ENCODE data around the gene GPATCH11.

GPATCH11 gene

GRCh38 chr2:37080266-37080665, 4.1 kb upstream of the GPATCH11 start:
- TF ChIP-seq CTCF (IDR thresholded peaks at IDR 0.05) = no peak
- Histone ChIP-seq H3K27me3 (no peaks in the 10 kb centered on the region), H3K4me1 (ENCODE audit: control insufficient read depth in 1 of 2, insufficient read depth in 1 of 2, low read depth in 1 of 2, low read length in 1 of 2) (peaks cover 41 to 42% of the 10 kb centered on the region in 2 experiments), H3K9me3 (no peaks in the 10 kb centered on the region), H3K36me3 (peaks cover 39% of the 10 kb centered on the region), H3K4me3 (ENCODE audit: low read depth in 1 of 2, low read length in 1 of 2) (no peak overlapping the region), H3K27ac (peak overlapping the region; percentile 66)

GRCh38 chr2:37080689-37081088, 3.6 kb upstream of the GPATCH11 start:
- no peak for TF ChIP-seq CTCF (IDR thresholded peaks at IDR 0.05)
- H3K27ac ChIP-seq = peak overlapping the region; percentile 66
- H3K27me3 ChIP-seq = no peaks in the 10 kb centered on the region
- peaks cover 41 to 42% of the 10 kb centered on the region in 2 experiments for H3K4me1 ChIP-seq (ENCODE audit: control insufficient read depth in 1 of 2, insufficient read depth in 1 of 2, low read depth in 1 of 2, low read length in 1 of 2)
- H3K4me3 ChIP-seq (ENCODE audit: low read depth in 1 of 2, low read length in 1 of 2) = no peak overlapping the region
- H3K9me3 ChIP-seq = no peaks in the 10 kb centered on the region
- peaks cover 34% of the 10 kb centered on the region for H3K36me3 ChIP-seq

GRCh38 chr2:37084797-37085196, 479 bp downstream of the GPATCH11 start:
- Histone ChIP-seq H3K4me3 (ENCODE audit: low read depth in 1 of 2, low read length in 1 of 2) (peak overlapping the region; percentile 81 to 90), H3K27ac (peak overlapping the region; percentile 85), H3K9me3 (no peaks in the 10 kb centered on the region), H3K4me1 (ENCODE audit: control insufficient read depth in 1 of 2, insufficient read depth in 1 of 2, low read depth in 1 of 2, low read length in 1 of 2) (peaks cover 37 to 42% of the 10 kb centered on the region in 2 experiments), H3K27me3 (no peaks in the 10 kb centered on the region), H3K36me3 (peaks cover 2% of the 10 kb centered on the region)
- TF ChIP-seq CTCF (IDR thresholded peaks at IDR 0.05) = no peak

- Histone ChIP-seq H3K36me3 (peaks cover 12% of the 10 kb centered on the region), H3K27ac (no peak overlapping the region), H3K27me3 (no peaks in the 10 kb centered on the region), H3K4me1 (ENCODE audit: control insufficient read depth in 1 of 2, insufficient read depth in 1 of 2, low read depth in 1 of 2, low read length in 1 of 2) (peaks cover 28 to 33% of the 10 kb centered on the region in 2 experiments), H3K9me3 (no peaks in the 10 kb centered on the region), H3K4me3 (ENCODE audit: low read depth in 1 of 2, low read length in 1 of 2) (no peak overlapping the region)
- no peak for TF ChIP-seq CTCF (IDR thresholded peaks at IDR 0.05)
These were observed 1.4 kb downstream of the GPATCH11 start for GRCh38 chr2:37085731-37086147.

- Histone ChIP-seq H3K27me3 (no peaks in the 10 kb centered on the region), H3K9me3 (no peaks in the 10 kb centered on the region), H3K27ac (no peak overlapping the region), H3K4me1 (ENCODE audit: control insufficient read depth in 1 of 2, insufficient read depth in 1 of 2, low read depth in 1 of 2, low read length in 1 of 2) (peaks cover under 1% of the 10 kb centered on the region in 2 experiments), H3K36me3 (peaks cover 35% of the 10 kb centered on the region), H3K4me3 (ENCODE audit: low read depth in 1 of 2, low read length in 1 of 2) (no peak overlapping the region)
- no peak for TF ChIP-seq CTCF (IDR thresholded peaks at IDR 0.05)
These were observed 5.7 kb downstream of the GPATCH11 start for GRCh38 chr2:37090019-37090477.

- peaks cover 43% of the 10 kb centered on the region for H3K36me3 ChIP-seq
- H3K27me3 ChIP-seq = no peaks in the 10 kb centered on the region
- H3K9me3 ChIP-seq = no peaks in the 10 kb centered on the region
- no peak overlapping the region for H3K27ac ChIP-seq
- H3K4me1 ChIP-seq (ENCODE audit: control insufficient read depth in 1 of 2, insufficient read depth in 1 of 2, low read depth in 1 of 2, low read length in 1 of 2) = no peaks in the 10 kb centered on the region
- no peak overlapping the region for H3K4me3 ChIP-seq (ENCODE audit: low read depth in 1 of 2, low read length in 1 of 2)
- TF ChIP-seq CTCF (IDR thresholded peaks at IDR 0.05) = no peak
These were observed 7.6 kb downstream of the GPATCH11 start for GRCh38 chr2:37091873-37092272.

Data from neutrophil (primary cell).